ENCODE results near the gene IRF4.

IRF4 gene

DNA sequence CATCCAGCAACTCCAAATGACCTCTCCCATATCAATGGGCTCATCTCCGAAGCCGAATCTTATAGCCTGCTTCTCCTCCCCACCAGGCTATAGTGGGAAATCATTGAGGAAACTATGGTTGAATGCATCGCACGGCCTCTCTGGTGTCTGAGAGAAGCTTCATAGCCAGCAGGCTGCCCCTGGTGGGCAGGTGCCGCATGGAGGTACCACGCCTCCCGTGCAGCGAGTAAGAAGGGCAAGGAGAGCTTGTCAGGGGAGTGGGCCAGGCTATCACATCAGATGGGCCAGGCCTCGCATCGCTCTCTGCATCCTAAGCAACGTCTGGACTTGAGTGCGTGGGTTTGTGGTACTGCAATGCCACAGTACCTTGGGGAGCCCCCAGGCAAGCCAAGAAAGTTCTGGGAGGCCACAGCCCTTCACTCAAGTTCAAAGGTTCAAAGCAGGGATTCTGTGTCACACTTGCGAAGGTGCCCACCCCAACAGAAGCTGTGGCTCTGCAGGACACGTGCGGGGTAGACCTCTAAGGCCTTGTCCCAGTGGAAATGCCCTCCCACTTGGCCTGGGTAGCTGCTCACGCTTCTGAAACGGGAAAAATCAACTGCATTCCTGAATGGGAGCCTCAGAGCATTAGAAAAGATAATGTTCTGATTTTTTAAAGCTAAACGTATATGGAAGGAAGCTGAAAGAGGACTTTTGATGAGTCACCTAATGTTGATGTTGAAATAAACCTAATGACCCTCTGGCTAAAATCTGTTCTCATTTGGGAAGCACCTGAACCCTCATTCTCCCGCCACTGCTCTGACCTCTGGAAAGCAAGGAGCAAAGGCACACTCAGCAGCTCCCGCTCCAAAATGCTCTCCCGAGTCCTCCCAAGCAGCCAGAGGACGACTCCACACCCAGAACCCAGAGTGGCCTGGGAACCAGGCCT lies 8.4 kb upstream of the IRF4 start:
- FAIRE-seq, result no peak

DNA sequence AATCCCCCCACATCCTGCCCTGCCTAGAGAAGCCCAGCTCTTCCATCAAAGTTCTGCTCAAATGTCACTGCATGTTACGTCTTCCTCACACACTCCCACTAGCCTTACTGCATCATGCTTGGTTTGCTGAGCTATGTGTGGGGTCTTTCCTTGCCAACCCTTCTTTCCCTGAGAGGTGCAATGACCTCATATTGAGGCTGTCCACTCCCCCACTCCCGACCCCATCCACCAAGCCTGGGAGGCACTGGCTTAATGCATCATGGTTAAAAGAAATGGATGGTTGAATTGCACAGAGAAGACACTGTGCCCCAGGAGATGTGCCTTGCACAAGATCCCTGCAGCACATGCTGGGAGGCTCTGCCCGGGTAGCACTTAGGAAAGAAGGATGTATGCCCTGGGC lies 7.7 kb upstream of the IRF4 start:
- no peak for FAIRE-seq

- FAIRE-seq, result no peak
These were observed 6.7 kb upstream of the IRF4 start for GRCh38 chr6:384898-385297.

DNA sequence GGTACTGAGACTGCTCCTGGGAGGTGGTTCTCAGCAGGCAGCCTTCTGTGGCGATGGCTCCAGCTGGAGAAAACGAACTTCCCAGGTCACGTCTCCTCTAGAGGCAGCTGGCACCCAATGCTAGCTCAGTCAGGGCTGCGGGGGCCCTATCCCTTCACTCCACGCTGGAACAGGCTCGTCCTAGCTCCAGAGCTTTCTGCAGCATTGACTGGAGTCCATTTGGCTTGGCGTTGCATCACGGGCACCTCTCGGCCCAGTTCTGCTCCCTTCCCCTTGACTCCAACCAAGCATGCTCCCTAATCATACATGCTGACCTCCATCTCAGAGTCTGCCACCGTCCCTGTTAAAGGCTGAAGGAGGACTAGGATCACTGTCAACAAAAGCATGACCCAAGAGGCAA lies 5.9 kb upstream of the IRF4 start:
- no peak for FAIRE-seq

DNA sequence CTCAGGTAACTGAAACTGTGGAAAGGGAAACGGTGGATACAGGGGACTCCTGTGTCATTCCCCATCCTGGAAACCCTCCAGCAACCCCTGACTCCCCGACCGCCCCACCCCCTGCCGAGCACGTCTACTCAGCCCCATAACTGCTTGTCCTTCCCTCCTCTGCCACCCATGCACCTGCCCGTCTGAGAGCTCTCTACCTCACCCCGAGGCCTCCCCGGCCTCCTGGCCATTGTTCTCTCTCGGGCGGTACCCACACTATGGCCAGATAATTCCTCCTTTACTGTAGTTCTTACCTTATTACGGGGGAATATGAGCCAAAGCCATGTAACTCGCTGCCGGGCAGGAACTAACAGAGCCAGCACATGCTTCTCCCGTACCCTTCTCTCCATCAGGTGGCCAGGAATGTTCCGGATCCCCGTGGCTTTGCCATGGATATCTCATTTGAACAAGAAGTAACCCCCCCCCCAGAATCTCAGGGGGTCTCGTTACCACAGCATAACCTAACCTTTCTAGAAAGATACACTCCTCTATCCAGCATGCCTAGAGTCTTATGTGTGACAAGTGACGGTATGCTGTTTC lies 4.8 kb upstream of the IRF4 start:
- no peak for FAIRE-seq

DNA sequence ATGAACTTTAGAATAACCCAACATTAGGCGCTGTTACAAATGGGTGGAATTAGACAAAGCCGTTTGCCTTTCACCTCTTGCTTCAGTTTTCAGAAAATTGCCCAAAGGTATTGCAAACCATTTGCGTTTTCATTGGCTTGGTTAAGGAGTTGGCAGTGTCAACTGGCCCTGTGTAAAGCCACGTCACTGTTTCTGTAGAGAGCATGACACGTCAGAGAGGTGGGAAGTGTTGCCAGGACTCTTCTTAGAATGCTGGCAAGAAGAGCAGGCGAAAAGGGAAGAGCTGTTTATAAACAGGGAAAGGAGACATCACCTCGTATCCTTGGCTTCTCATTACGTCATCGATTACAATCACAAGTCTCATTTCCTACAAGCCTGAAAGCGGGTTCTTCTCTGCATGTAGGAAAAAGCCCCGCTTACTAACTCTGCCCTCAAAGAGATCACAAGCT lies 4.2 kb upstream of the IRF4 start:
- FAIRE-seq, result no peak

- no peak for FAIRE-seq
These were observed 3.2 kb upstream of the IRF4 start for GRCh38 chr6:388202-388903.

DNA sequence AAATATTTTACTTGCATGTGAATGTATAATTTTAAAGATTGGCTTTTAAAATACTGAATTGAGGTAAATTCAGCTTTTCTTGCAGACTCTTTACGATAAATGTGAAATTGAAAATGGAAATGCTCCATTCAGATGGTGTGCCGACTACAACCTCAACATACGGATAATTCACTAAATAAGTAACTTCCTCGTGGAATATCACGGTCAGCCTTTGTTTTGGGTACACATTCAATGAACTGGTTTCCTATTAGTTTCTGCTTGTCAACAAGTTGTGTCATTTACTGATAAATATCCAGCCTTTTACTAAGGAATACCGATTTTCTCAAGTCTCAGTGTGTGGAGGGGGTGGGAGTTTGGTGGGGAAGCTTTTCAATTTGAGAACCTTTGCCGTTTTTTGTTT lies 2.4 kb upstream of the IRF4 start:
- FAIRE-seq, result no peak

DNA sequence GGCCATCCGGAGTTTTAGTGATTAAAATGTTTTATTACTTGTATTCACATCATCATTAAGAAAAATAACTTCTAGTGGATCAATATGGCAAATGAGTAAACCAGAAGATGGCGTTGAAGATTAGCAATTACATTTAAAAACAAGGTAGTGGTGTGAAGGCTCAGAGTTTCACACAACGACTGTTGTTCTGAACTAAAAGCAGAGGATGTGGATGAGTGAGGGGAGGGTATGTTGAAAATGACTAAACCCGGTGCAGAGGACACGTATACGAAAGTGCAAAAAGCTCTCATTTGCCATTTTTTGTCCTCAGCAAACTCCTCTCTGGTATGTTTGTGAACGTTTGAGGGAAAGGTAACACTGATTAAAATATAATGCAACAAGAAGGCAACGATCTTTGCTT lies 1.9 kb upstream of the IRF4 start:
- FAIRE-seq, result no peak

- no peak for FAIRE-seq
These were observed 516 bp upstream of the IRF4 start for GRCh38 chr6:390914-391558.

DNA sequence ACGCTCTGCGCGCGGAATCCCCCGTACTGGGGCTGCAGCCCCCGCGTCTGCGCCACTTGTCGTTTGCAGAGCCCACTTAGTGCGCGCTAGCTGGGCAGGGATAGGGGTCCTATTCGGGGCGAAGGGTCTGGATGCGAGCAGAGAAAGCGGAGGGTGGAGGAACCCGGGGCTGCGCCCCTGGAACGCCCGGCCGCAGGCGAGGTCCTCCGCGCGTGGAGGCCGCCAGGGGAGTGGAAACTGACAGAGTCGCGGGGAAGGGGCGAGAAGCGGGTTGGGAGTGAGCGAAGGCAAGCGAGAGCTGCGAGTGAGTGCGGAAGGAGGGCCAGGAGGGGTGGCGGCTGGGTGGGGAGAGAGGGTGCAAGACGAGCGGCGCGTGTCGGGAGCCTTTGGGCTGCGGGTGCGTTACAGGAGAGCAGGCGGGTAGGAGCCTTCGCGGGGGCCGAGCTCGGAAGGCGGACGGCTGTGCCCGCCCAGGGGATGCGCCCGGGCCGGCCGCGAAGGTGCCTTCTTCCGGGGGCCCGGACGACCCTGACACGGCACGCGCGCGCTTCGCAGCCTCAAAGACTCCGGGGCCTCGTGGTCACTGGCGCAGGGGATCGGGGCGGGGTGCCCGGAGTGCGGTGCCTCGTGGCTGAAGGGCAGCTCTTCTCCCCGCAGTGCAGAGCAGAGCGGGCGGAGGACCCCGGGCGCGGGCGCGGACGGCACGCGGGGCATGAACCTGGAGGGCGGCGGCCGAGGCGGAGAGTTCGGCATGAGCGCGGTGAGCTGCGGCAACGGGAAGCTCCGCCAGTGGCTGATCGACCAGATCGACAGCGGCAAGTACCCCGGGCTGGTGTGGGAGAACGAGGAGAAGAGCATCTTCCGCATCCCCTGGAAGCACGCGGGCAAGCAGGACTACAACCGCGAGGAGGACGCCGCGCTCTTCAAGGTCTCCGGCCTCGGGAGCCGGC lies 1.2 kb downstream of the IRF4 start:
- no peak for FAIRE-seq

DNA sequence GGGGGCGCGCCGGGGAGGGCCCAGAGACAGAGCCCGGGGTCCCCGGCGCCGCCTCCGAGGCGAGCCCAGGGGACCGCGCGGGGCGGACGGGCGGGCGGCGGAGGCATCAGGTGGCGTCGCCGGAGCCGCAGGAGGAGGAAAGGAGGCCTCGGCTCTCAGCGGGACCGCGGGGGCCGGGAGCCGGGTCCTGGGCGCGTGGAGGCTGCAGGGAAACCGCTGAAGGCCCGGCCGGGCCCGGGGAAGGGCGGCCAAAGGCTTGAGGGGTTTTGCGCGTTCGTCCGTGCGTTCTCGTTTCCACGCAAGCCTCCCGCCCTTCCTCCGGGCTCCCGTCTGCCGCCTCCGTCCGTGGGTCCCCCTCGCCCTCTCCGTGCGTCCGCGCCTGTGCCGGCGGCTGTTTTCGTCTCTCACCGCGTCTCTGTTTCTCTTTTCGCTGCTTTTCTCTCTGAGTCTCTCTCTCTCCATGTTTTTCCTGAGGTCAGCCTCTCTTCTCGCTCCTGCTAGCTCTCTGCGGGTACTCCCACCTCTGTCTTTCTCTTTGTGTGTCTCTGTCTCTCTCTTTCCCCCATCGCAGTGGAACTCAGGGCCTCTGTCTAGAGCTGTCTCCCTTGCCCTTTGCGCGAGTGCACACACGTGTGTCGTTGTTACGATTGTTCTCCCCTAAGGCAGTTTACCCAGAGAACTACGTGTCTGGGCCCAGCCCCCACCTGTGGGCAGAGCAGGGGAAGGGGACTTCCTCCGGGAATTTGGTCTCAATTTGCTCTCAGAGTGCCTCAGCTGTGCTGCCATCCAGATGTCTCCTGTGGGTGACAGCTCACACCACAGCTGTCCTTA lies 2.1 kb downstream of the IRF4 start:
- FAIRE-seq, result no peak

DNA sequence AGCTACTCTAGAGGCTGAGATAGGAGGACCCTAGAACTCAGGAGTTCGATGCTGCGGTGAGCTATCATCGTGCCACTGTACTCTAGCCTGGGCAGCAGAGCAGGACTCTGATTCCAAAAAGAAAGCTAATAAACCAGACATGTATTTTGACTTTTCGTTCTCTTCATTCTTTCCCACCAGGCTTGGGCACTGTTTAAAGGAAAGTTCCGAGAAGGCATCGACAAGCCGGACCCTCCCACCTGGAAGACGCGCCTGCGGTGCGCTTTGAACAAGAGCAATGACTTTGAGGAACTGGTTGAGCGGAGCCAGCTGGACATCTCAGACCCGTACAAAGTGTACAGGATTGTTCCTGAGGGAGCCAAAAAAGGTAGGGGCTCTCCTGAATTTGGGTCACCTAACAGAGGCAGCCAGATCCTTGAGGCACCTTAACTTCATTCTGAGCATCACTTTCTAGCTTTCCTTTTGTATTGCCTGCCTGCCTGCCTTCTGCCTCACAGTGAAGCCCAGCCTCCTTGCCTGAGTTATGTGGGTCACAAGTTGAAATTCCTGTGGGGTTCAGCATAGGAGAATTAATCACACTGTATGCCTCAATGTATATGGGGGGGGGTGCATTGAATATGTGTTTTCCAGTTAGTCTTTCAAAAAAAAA lies 3.2 kb downstream of the IRF4 start:
- FAIRE-seq, result no peak

- no peak for FAIRE-seq
These were observed 4.0 kb downstream of the IRF4 start for GRCh38 chr6:395432-396125.

- FAIRE-seq, result no peak
These were observed 4.6 kb downstream of the IRF4 start for GRCh38 chr6:396126-396520.

- FAIRE-seq, result no peak
These were observed 5.5 kb downstream of the IRF4 start for GRCh38 chr6:397056-397455.

GRCh38 chr6:397604-398003 lies 6.1 kb downstream of the IRF4 start:
- FAIRE-seq, result no peak

GRCh38 chr6:398065-398464 lies 6.5 kb downstream of the IRF4 start:
- no peak for FAIRE-seq

- no peak for FAIRE-seq
These were observed 7.1 kb downstream of the IRF4 start for GRCh38 chr6:398558-399078.

All from endometrium (tissue), 2 donors.